GM04503 (cell line): Measurements from ENCODE around the gene CCR5.

Source experiments
- DNase-seq: peaks from one replicate; pipeline ENCODE4 v3.0.0-alpha.2; 2012; ENCODE audit warnings: low read depth

Gene CCR5

GRCh38 chr3:46359733-46360493 is 10.8 kb upstream of the CCR5 start:
- DNase-seq: no peak

- no peak for DNase-seq
Measured at GRCh38 chr3:46360907-46361306, 9.8 kb upstream of the CCR5 start.

- DNase-seq: no peak
Measured at GRCh38 chr3:46361408-46362283, 9.1 kb upstream of the CCR5 start.

GRCh38 chr3:46365041-46365440 is 5.7 kb upstream of the CCR5 start:
- no peak for DNase-seq

- DNase-seq: no peak
Measured at GRCh38 chr3:46365737-46366524, 4.8 kb upstream of the CCR5 start.

GRCh38 chr3:46367811-46368210 is 2.9 kb upstream of the CCR5 start:
- DNase-seq: no peak

- DNase-seq: no peak
Measured at GRCh38 chr3:46368569-46368968, 2.2 kb upstream of the CCR5 start.

- no peak for DNase-seq
Measured at GRCh38 chr3:46369151-46369550, 1.6 kb upstream of the CCR5 start.

GRCh38 chr3:46369675-46370132 is 1.0 kb upstream of the CCR5 start:
- no peak for DNase-seq

GRCh38 chr3:46371519-46372340 is 984 bp downstream of the CCR5 start:
- no peak for DNase-seq

GRCh38 chr3:46372492-46373359 is 2.0 kb downstream of the CCR5 start:
- DNase-seq: no peak

- DNase-seq: no peak
Measured at GRCh38 chr3:46374755-46375154, 4.0 kb downstream of the CCR5 start.

GRCh38 chr3:46375218-46375617 is 4.5 kb downstream of the CCR5 start:
- no peak for DNase-seq

GRCh38 chr3:46375814-46376213 is 5.1 kb downstream of the CCR5 start:
- DNase-seq: no peak

- no peak for DNase-seq
Measured at GRCh38 chr3:46378426-46378942, 7.7 kb downstream of the CCR5 start.

- no peak for DNase-seq
Measured at GRCh38 chr3:46380471-46381221, 9.9 kb downstream of the CCR5 start.

- no peak for DNase-seq
Measured at GRCh38 chr3:46381625-46382024, 10.9 kb downstream of the CCR5 start.

- DNase-seq: no peak
Measured at GRCh38 chr3:46383211-46383950, 12.6 kb downstream of the CCR5 start.

- DNase-seq: no peak
Measured at GRCh38 chr3:46383951-46384330, 13.2 kb downstream of the CCR5 start.
